Measurements from ENCODE around the gene LYRM4.

The LYRM4 gene

GRCh38 chr6:5230081-5230480 is 30.7 kb downstream of the LYRM4 start:
- DNase-seq (ENCODE audit: low read depth): no peak
- in situ Hi-C loops (cut with HindIII; ENCODE audit: low sequenced_read_pairs): no loop called here
- TF ChIP-seq CTCF (IDR thresholded peaks at IDR 0.05; ENCODE audit: low read depth, low read length, missing control alignments): no peak
- H3K4me3 ChIP-seq (ENCODE audit: low read depth, low read length): no peak overlapping the region

- no peak for DNase-seq (ENCODE audit: low read depth)
- in situ Hi-C loops (cut with HindIII; ENCODE audit: low sequenced_read_pairs): no loop called here
- no peak overlapping the region for H3K4me3 ChIP-seq (ENCODE audit: low read depth, low read length)
- TF ChIP-seq CTCF (IDR thresholded peaks at IDR 0.05; ENCODE audit: low read depth, low read length, missing control alignments): no peak
Measured at GRCh38 chr6:5229356-5229755, 31.4 kb downstream of the LYRM4 start.

- in situ Hi-C loops (cut with HindIII; ENCODE audit: low sequenced_read_pairs): no loop called here
- no peak for DNase-seq (ENCODE audit: low read depth)
- no peak for TF ChIP-seq CTCF (IDR thresholded peaks at IDR 0.05; ENCODE audit: low read depth, low read length, missing control alignments)
- H3K4me3 ChIP-seq (ENCODE audit: low read depth, low read length): no peak overlapping the region
Measured at GRCh38 chr6:5223309-5223708, 37.4 kb downstream of the LYRM4 start.

GRCh38 chr6:5220443-5220842 is 40.3 kb downstream of the LYRM4 start:
- H3K4me3 ChIP-seq (ENCODE audit: low read depth, low read length): no peak overlapping the region
- in situ Hi-C loops (cut with HindIII; ENCODE audit: low sequenced_read_pairs): no loop called here
- DNase-seq (ENCODE audit: low read depth): no peak
- no peak for TF ChIP-seq CTCF (IDR thresholded peaks at IDR 0.05; ENCODE audit: low read depth, low read length, missing control alignments)

- no peak for TF ChIP-seq CTCF (IDR thresholded peaks at IDR 0.05; ENCODE audit: low read depth, low read length, missing control alignments)
- H3K4me3 ChIP-seq (ENCODE audit: low read depth, low read length): no peak overlapping the region
- in situ Hi-C loops (cut with HindIII; ENCODE audit: low sequenced_read_pairs): no loop called here
- DNase-seq (ENCODE audit: low read depth): no peak
Measured at GRCh38 chr6:5219011-5219691, 41.6 kb downstream of the LYRM4 start.

- TF ChIP-seq CTCF (IDR thresholded peaks at IDR 0.05; ENCODE audit: low read depth, low read length, missing control alignments): no peak
- H3K4me3 ChIP-seq (ENCODE audit: low read depth, low read length): no peak overlapping the region
- in situ Hi-C loops (cut with HindIII; ENCODE audit: low sequenced_read_pairs): no loop called here
- no peak for DNase-seq (ENCODE audit: low read depth)
Measured at GRCh38 chr6:5217356-5217755, 43.4 kb downstream of the LYRM4 start.
